Measurements from ENCODE around the gene TNS1. TPM values are rescaled to one million over a fixed set of nuclear protein-coding genes. Genes with fewer than 3 reads are reported as not detected.

Gene TNS1
- total RNA-seq, 1 experiment from 2014 or later = 4.5 TPM

GRCh38 chr2:217799563-217800432, 203.0 kb downstream of the TNS1 start:
- TF ChIP-seq GABPB1 (CRISPR knock-in tag; IDR thresholded peaks at IDR 0.05) (no peak), GTF2I (CRISPR knock-in tag; conservative IDR thresholded peaks at IDR 0.05) (no peak), HMGA2 (CRISPR knock-in tag; IDR thresholded peaks at IDR 0.05) (no peak), E2F1 (CRISPR knock-in tag; IDR thresholded peaks at IDR 0.05) (no peak), CDX4 (CRISPR knock-in tag; IDR thresholded peaks at IDR 0.05; ENCODE audit: borderline replicate concordance) (no peak), ZNF263 (CRISPR knock-in tag; IDR thresholded peaks at IDR 0.05; ENCODE audit: low read depth) (no peak), AFF4 (CRISPR knock-in tag; IDR thresholded peaks at IDR 0.05; ENCODE audit: borderline replicate concordance) (no peak), TP53 (CRISPR knock-in tag; IDR thresholded peaks at IDR 0.05) (no peak), SMAD4 (CRISPR knock-in tag; IDR thresholded peaks at IDR 0.05) (no peak), NR3C1 (CRISPR knock-in tag; conservative IDR thresholded peaks at IDR 0.05; ENCODE audit: low read depth) (no peak), CREM (CRISPR knock-in tag; IDR thresholded peaks at IDR 0.05) (no peak), USF1 (CRISPR knock-in tag; IDR thresholded peaks at IDR 0.05) (no peak), ZNF512 (CRISPR knock-in tag; IDR thresholded peaks at IDR 0.05; ENCODE audit: borderline replicate concordance) (no peak), FOXJ3 (CRISPR knock-in tag; IDR thresholded peaks at IDR 0.05; ENCODE audit: borderline replicate concordance) (no peak), CREB1 (CRISPR knock-in tag; IDR thresholded peaks at IDR 0.05) (no peak), OVOL2 (CRISPR knock-in tag; IDR thresholded peaks at IDR 0.05; ENCODE audit: borderline replicate concordance) (no peak), RELA (CRISPR knock-in tag; IDR thresholded peaks at IDR 0.05; ENCODE audit: borderline replicate concordance) (no peak), ZNF317 (CRISPR knock-in tag; IDR thresholded peaks at IDR 0.05; ENCODE audit: borderline replicate concordance, low read depth) (no peak), ZNF423 (CRISPR knock-in tag; IDR thresholded peaks at IDR 0.05) (no peak), E2F4 (CRISPR knock-in tag; IDR thresholded peaks at IDR 0.05; ENCODE audit: borderline replicate concordance, low read depth) (no peak)
- no peaks in the 10 kb centered on the region for H3K27me3 Mint-ChIP-seq (ENCODE audit: low read depth)
- CTCF ChIA-PET = interaction anchor here (1.4 to 3.7 kb wide), 4 partner anchors 10 to 269 kb away, joined by 5 to 17 read pairs (median 9); partner anchors contain the start of gene RUFY4
- no peak overlapping the region for H3K4me3 Mint-ChIP-seq
- POLR2A ChIA-PET = no interaction called here
- no peaks in the 10 kb centered on the region for H3K36me3 Mint-ChIP-seq
- H3K9me3 Mint-ChIP-seq = no peaks in the 10 kb centered on the region
- ATAC-seq (no peak), DNase-seq (ENCODE audit: low spot score) (peak; percentile 3)
- no peak overlapping the region for H3K27ac Mint-ChIP-seq
- peaks cover 3% of the 10 kb centered on the region for H3K4me1 Mint-ChIP-seq

Measured in WTC11 (cell line).